Left lung (tissue), 10 donors: ENCODE measurements around the gene FADS3. TPM values are rescaled to one million over a fixed set of nuclear protein-coding genes. Genes with fewer than 3 reads are reported as not detected.

Experiments used
- ATAC-seq: fragments of 200-7000 bp; cut with Tn5 transposase; one replicate; pipeline ENCODE4 v1.9.1; 2020; ENCODE audit warnings: moderate library complexity
- DNase-seq, 4 donors: peaks; one replicate each; pipeline ENCODE4 v3.0.0-alpha.2; 2013 to 2020
- H3K27ac ChIP-seq, 2 donors: fragments of 200-600 bp; sonication (generic) in 1 of 2; one replicate each; pipeline versions ENCODE4 v1.5.0 to v1.8.0; 2020 to 2021
- H3K27me3 ChIP-seq, 2 donors: fragments of 200-600 bp; sonication (generic) in 1 of 2; one replicate each; pipeline versions ENCODE4 v1.5.0 to v1.8.0; 2020 to 2021
- H3K36me3 ChIP-seq, 2 donors: fragments of 200-600 bp; sonication (generic) in 1 of 2; one replicate each; pipeline versions ENCODE4 v1.5.0 to v1.8.0; 2020 to 2021
- H3K4me1 ChIP-seq, 2 donors: fragments of 200-600 bp; one replicate each; pipeline ENCODE4 v1.8.0; 2021
- H3K4me3 ChIP-seq, 2 donors: fragments of 200-600 bp; sonication (generic) in 1 of 2; one replicate each; pipeline versions ENCODE4 v1.5.0 to v1.8.0; 2020 to 2021; ENCODE audit warnings: mild to moderate bottlenecking in 1 of 2
- H3K9me3 ChIP-seq, 2 donors: fragments of 200-600 bp; sonication (generic) in 1 of 2; one replicate each; pipeline versions ENCODE4 v1.5.0 to v1.8.0; 2020 to 2021
- intact Hi-C, 2 donors: fragments of 100-400 bp; cut with DNase I; formaldehyde crosslinking; loops; one replicate each; pipeline versions ENCODE4 v1.11.2 to v1.14.2; 2022
- polyA plus RNA-seq, 6 donors: library from polyadenylated mRNA; unstranded; fragments of 120-200 nt; gene quantifications; one replicate each; pipeline ENCODE4 v1.2.1, GENCODE V29; 2013; ENCODE audit not compliant: insufficient read length in 6 of 6
- total RNA-seq, 2 donors: library from RNA; stranded (reverse); fragmentation: NEBNext Ultra II Directional; extraction: Animal tissue kit (Norgen Biotek cat#: 25700); gene quantifications; one replicate each; pipeline ENCODE4 v1.2.1, GENCODE V29; 2021
- TF ChIP-seq, protein P1 (sequence below), 2 donors: fragments of 200-600 bp; sonication (generic) in 1 of 2; IDR thresholded peaks; one replicate each; pipeline versions ENCODE4 v1.5.0 to v1.8.0; 2021; ENCODE audit warnings: antibody characterized with exemption in 2 of 2
- donor health status: DM: no; HTN: yes; CAD: no.
- donor health status: DM: no; HTN: no; CAD: no.

Gene FADS3
- total and polyA plus RNA-seq, 8 donors = 8.3 to 71.4 (median 12.9) TPM

DNA sequence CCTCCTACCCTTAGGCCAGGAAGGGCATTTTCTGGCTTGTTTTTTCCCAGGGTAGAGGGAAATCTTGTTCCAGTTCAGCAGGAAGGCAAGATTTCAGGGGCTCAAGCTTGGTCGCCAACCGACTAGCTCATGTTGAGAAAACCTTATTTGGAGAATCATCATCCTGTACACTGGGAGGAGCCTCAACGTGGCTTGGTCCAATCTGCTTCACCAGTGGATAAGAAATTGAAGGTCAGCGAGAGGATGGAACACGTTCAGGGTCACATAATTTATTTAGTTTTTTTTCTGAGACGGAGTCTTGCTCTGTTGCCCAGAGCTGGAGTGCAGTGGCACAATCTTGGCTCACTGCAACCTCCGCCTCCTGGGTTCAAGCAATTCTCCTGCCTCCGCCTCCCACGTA is 42.7 kb downstream of the FADS3 start:
- intact Hi-C loops = no loop called here

DNA sequence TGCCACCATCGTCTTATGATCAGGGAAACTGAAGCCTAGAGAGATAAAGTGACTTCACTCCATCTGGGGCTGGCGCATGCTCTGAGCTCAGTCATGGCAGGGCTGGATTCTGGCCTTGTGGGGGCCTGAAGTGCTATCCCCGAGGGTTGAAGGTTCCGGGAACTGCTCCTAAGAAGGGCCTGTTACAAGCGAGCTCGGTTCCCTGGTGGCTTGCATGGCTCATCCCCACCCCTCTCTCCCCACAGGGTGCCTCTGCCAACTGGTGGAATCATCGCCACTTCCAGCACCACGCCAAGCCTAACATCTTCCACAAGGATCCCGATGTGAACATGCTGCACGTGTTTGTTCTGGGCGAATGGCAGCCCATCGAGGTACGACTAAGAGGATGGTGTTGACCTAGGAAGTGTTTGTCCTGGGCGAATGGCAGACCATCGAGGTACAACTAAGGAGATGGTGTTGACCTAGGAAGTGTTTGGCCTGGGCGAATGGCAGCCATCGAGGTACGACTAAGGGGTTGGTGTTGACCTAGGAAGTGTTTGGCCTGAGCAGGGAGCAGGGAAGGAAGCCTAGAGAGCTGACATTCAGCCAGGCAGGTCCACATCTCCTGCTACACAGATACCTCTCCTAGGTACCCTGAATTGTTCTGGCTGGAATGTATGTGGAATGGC is 43.3 kb downstream of the FADS3 start:
- Histone ChIP-seq H3K4me1 (no peaks in the 10 kb centered on the region), H3K27me3 (no peaks in the 10 kb centered on the region), H3K36me3 (peaks cover 0 to 82% of the 10 kb centered on the region in 2 donors), H3K4me3 (no peak overlapping the region), H3K27ac (no peak overlapping the region), H3K9me3 (no peaks in the 10 kb centered on the region)
- DNase-seq (no peak), ATAC-seq (no peak)
- TF ChIP-seq, protein P1, sequence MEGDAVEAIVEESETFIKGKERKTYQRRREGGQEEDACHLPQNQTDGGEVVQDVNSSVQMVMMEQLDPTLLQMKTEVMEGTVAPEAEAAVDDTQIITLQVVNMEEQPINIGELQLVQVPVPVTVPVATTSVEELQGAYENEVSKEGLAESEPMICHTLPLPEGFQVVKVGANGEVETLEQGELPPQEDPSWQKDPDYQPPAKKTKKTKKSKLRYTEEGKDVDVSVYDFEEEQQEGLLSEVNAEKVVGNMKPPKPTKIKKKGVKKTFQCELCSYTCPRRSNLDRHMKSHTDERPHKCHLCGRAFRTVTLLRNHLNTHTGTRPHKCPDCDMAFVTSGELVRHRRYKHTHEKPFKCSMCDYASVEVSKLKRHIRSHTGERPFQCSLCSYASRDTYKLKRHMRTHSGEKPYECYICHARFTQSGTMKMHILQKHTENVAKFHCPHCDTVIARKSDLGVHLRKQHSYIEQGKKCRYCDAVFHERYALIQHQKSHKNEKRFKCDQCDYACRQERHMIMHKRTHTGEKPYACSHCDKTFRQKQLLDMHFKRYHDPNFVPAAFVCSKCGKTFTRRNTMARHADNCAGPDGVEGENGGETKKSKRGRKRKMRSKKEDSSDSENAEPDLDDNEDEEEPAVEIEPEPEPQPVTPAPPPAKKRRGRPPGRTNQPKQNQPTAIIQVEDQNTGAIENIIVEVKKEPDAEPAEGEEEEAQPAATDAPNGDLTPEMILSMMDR (IDR thresholded peaks at IDR 0.05) = no peak
- intact Hi-C loops = no loop called here

More for the DNA sequence above, 42.7 kb downstream of the FADS3 start:
- TF ChIP-seq, protein P1 (IDR thresholded peaks at IDR 0.05) = no peak
- Histone ChIP-seq H3K27me3 (no peaks in the 10 kb centered on the region), H3K9me3 (no peaks in the 10 kb centered on the region), H3K27ac (no peak overlapping the region), H3K4me3 (no peak overlapping the region), H3K4me1 (no peaks in the 10 kb centered on the region), H3K36me3 (peaks cover 0 to 79% of the 10 kb centered on the region in 2 donors)
- no peak for ATAC-seq
- DNase-seq = no peak

DNA sequence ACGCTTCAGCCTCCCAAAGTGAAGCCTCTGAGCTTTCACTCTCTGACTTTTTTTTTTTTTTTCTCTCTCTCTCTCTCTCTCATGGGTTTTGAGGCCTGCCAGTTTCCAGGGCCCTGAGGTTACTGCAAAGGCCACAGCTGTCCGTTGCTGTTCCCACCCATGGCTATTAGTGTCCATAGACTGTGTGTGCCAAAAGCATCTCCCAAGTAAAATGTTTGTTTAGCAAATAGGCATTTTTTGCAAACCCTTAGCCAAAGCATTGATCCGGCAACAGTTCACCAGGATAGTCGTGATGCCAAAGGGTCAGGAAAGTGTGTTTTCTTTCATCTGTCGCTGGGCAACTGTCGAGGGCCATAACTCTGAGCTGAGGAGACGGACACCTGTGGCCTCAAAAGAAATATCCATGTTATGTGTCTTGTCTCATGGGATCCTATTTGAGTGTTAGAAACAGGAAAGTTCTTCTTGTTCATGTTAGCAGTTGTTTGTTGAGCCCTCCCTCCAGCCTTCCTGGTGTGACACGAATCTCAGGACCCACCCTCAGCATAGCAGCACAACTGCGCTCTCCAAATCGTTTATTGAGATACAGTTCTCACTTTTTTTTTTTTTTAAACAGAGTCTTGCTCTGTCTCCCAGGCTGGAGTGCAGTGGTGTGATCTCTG is 44.9 kb downstream of the FADS3 start:
- Histone ChIP-seq H3K27me3 (no peaks in the 10 kb centered on the region), H3K4me3 (no peak overlapping the region), H3K9me3 (no peaks in the 10 kb centered on the region), H3K27ac (no peak overlapping the region), H3K36me3 (peaks cover 0 to 87% of the 10 kb centered on the region in 2 donors), H3K4me1 (no peaks in the 10 kb centered on the region)
- intact Hi-C loops = no loop called here
- TF ChIP-seq, protein P1 (IDR thresholded peaks at IDR 0.05) = no peak
- no peak for ATAC-seq
- no peak for DNase-seq

DNA sequence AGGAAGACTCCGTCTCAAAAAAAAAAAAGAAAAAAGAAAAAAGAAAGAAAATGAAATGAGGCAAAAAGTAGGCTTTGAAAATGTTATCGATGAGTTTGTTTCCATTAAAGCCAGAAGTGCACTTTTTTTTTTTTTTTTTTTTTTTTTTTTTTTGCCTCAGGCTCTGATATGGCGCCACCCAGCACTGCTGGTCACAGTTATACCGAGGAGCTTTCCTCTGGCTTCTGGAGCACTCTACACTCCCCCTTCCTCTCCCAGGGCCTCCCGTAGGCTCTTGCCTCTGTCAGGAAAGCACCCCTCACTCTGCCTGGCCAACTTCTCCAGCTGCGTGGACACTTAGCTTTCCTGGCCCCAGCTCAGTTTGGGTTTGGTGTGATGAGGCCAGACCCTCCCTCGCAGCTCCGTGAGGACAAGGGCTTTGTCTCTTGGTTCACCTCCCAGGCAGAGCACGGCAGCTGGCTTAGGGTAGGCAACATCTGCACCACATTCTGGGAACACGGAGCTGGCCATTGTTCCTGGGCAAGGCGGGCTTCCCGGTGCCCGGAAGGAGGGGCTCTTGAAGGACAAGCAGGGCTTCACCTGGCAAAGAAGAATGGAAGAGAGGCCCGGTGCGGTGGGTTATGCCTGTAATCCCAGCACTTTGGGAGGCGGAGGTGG is 46.3 kb downstream of the FADS3 start:
- TF ChIP-seq, protein P1 (IDR thresholded peaks at IDR 0.05) = no peak
- DNase-seq (no peak), ATAC-seq (no peak)
- no peaks in the 10 kb centered on the region for H3K27me3 ChIP-seq
- H3K4me3 ChIP-seq = no peak overlapping the region
- intact Hi-C loops = no loop called here
- peaks cover 0 to 86% of the 10 kb centered on the region in 2 donors for H3K36me3 ChIP-seq
- H3K9me3 ChIP-seq = no peaks in the 10 kb centered on the region
- no peaks in the 10 kb centered on the region for H3K4me1 ChIP-seq
- no peak overlapping the region for H3K27ac ChIP-seq

DNA sequence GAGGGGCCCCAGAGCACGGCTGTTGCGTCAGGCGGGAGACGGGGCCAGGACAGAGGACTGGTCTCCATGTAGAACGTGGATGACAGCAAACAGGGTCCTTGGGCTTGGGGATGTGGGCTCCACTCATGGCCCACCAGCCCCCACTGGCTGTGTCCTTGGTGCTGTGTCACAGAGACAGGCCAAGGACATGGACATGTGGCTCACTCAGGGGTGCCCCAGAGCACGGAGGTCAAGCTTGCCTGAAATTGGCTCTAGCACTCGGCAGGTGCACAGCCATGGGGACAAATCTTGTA is 48.9 kb downstream of the FADS3 start:
- intact Hi-C loops = no loop called here
- Histone ChIP-seq H3K4me3 (no peak overlapping the region), H3K27me3 (no peaks in the 10 kb centered on the region), H3K27ac (no peak overlapping the region), H3K9me3 (no peaks in the 10 kb centered on the region), H3K4me1 (no peaks in the 10 kb centered on the region), H3K36me3 (peaks cover 0 to 79% of the 10 kb centered on the region in 2 donors)
- TF ChIP-seq, protein P1 (IDR thresholded peaks at IDR 0.05) = no peak
- DNase-seq (no peak), ATAC-seq (no peak)
